ENCODE data around the gene USP46. TPM values are rescaled to one million over a fixed set of nuclear protein-coding genes. Genes with fewer than 3 reads are reported as not detected.

The USP46 gene
- total RNA-seq, 1 experiment from 2014 or later, result 3.0 TPM

DNA sequence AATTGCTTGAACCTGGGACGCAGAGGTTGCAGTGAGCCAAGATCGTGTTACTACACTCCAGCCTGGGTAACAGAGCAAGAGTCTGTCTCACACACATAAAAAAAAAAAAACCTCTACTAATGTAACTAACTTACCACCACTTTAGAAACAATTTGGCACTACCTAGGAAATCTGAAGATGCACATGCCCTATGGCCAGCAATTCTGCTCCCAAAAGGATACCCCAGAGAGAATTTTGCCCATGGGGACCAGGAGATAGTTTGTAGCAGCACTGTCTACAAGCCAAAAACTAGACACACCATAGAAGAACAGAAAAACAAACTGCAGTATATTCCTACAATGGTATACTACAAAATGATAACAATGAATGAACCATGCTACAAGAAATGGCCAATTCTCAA is 37.5 kb downstream of the USP46 start:
- no peak for DNase-seq (ENCODE audit: low spot score)

DNA sequence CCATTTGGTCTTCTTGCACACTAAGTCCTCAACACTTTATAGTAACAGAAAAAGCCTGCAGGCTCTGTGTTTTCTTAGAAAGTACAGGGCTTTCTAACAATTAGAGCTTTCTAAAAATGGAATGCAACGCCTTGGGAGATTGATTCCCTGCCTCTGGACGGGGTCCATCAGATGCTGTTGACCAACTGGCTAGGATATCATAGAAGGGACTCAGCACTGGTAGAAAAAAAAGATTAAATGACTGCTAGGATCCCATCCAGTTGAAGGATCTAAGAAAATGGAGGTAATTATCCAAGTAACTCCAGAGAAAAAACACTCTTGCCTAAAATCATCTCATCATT is 39.5 kb downstream of the USP46 start:
- no peak for DNase-seq (ENCODE audit: low spot score)

DNA sequence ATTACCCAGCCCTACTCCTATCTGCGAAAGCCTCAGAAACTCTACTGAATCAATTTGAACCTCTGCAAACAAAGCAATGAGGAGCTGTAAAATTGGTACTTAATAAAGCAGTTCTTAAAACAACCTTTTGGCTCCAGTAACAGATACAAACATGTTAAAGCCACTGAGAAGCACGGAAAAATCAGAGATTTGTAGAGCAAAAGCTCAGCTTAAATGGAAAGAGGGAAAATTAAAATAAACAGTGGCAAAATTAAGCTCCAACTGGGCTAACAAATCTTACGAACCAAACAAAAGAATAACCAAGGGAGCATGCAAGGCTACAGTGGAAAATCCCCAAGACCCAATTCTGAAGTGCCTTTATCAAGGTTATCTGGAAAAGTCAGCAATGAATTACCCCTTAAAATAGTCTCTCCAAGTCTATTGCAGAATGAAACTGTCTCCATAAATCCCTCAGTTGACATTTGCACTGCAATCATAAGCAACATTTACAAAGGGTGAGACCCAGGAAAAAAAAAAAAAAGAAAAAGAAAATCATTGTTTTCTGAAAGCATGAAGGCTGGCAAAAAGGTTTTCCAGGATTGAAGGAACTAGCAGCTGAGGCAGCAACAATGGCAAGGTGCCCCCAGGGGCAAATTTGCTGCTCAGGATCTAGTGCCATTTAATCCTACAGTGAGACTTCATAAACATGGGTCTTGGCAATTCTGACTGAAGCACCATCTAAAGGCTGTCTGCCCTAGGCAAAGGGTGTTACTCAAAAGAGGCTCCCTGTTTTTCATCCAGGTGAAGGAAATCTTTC is 40.1 kb downstream of the USP46 start:
- DNase-seq (ENCODE audit: low spot score), result no peak

DNA sequence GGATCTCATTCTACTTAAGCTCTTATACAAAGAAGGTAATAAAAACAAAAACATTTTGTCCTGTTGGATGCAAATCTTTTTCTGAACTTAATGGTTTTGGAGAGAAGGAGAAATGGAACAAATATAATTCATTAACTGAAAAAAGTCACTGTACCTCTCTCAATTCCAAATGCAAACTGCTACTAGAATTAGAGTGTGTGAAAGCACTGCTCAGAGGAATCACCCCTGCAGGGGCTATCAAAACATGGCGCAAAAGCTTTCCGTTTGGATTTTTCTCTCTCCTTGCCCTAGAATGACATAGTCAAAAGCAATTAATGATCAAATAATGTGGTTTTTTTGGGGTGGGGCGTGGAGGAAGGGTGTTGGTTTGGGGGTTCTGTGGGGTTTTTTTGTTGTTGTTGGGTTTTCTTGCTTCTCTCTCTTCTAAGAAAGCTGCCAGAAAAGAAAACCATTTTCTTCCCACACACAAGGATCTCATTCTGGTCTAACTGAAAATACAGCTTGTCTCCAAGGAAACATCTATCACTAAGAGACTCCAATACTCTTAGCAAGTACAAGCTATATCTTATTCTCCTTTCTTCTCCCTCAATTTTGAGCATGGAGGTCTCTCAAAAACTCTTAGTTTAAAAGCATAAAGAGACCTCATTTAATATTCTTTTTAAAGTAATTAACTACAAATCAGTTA is 41.6 kb downstream of the USP46 start:
- DNase-seq (ENCODE audit: low spot score), result no peak

DNA sequence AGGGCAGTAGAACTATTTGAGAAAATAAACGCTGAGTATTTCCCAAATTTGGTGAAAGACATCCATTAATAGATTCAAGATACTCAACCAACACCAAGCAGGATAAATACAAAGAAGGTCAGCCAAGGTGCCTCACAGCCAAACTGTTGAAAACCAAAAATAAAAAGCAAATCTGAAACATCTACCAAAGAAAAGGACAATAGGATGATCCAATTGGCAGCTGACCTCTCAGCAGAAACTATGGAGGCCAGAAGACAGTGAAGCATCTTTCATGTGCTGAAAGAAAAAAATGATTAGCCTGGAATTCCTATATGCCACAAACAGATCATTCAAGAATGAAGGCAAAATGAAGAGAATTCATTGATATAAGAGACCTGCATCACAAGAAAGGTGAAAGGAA is 44.9 kb downstream of the USP46 start:
- DNase-seq (ENCODE audit: low spot score), result no peak

DNA sequence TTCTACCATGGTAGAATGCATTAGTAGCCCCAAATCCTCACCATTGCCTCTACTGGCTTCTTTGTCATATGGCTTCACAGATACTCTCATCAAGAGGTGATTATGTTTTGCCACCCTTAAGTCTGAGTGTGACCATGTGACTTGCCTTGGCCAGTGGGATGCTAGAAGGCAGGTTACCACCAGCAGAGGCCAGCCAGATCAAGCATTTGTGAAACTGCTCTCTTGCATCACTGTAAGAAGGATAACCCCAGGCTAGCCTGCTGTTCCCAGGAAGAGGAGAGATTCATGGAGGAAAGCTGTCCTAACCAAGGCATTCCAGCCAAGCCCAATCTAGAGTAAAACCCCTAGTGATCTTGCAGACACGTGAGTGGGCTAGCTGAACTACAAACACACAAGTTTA is 46.8 kb downstream of the USP46 start:
- no peak for DNase-seq (ENCODE audit: low spot score)

DNA sequence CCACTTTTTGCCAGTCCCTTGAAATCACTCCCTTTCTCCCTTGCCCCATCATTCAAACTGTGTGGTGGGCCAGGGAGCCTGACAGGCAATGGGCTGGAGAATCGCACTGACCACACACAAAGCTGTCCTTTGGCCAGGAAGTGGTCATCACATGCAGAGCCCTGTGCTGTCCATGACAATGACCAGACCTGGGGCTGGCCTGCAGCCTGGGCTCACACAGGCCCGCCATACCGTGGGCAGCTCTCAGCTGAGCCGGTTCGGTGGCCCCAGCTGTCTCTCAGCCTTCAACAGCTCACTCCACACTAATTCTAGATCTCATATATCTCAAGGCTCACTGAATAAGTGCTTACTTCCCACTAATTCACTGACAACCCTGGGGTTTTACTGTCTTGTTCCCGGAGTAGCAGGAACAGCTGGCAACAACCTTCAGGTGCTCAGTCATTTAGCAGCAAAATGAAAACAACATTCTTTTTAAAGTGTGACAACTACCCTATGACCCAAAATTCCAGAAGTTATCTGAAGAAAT is 48.0 kb downstream of the USP46 start:
- no peak for DNase-seq (ENCODE audit: low spot score)

DNA sequence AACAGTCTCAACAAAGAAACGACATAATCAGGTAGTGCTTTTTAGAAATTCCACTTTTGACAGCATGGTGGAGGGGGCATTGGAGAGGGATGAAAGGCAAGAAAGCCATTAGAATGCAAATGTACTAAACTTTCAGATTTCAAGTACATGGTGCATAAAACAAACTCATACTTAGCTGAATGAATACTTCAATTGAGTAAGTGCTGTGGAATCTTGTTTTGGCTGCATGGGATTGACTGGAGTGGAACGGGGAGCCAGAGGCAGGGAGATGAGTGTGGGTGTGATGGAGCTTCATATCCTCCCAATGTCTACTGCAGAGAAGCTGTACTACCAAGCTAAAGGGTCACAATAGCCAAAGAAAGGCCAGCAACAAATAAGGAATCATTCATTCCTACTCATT is 52.4 kb downstream of the USP46 start:
- DNase-seq (ENCODE audit: low spot score), result no peak

DNA sequence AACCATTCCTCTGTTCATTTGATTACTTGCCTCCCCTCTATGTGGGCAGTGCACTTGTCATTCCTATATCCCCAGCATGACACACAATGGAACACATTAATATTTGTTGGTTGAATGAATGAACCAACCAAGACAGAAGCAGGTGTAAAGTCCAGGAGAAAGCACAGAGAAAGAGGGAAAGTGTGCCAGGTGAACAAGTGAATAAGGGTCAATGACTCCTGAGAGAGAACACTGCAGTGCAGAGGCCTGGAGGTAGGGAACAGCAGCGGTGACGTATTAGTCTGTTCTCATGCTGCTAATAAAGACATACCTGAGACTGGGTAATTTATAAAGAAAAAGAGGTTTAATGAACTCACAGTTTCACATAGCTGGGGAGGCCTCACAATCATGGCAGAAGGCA is 53.1 kb downstream of the USP46 start:
- no peak for DNase-seq (ENCODE audit: low spot score)

DNA sequence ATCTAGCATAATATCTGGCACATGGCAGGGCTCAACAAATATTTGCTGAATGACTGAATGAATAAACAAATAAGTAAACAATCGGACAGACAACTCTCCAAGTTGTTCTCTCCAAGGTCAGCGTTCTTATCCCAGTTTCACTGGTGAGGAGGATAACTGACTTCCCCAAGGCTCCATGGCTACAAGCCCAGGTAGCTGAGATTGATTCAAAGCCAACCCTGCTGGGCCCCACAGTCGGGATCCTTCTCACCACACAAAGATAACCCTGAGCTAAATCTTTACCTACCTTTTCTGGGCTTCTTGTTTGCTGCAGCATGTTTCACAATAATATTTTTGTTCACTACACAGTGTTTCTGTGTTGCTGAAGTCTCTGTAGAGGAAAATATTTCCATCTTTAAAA is 54.9 kb downstream of the USP46 start:
- no peak for DNase-seq (ENCODE audit: low spot score)

DNA sequence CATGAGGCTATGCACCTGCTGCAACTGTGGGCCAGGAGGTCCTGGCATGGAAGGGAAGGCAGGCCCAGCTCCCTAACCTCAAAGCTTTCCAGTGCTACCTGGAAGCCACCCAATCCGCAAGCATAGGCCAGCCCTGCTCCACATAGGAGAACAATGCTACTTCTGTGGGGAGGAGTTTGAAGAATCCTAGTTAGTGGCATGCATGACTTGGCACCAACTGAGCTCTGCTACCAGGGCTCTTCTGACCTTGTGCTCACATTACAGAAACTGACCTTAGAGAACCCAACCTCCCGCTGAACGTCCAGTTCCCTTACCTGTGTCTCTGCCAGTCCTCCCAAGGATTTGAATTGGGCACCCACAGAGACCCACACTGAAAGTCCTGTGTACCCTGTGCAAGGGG is 58.8 kb downstream of the USP46 start:
- no peak for DNase-seq (ENCODE audit: low spot score)

DNA sequence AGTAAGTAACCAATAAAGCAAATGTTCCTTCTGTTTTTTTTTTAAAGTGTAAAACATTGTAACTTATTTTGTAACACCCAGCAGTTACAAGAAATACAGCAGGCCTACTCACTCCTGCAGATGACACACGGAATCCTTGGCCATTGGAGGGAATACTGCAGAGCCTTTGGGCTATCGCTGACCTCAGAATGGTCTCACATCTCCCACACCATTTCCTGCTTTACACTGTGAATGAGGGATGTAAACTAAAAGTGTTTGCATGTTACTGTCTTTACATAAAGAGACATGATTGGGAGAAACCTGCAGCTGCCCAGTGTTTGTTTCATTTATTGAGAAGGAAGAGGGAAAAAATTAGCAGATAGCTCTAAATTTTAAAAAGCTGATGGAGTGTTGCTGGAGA is 64.1 kb downstream of the USP46 start:
- no peak for DNase-seq (ENCODE audit: low spot score)

DNA sequence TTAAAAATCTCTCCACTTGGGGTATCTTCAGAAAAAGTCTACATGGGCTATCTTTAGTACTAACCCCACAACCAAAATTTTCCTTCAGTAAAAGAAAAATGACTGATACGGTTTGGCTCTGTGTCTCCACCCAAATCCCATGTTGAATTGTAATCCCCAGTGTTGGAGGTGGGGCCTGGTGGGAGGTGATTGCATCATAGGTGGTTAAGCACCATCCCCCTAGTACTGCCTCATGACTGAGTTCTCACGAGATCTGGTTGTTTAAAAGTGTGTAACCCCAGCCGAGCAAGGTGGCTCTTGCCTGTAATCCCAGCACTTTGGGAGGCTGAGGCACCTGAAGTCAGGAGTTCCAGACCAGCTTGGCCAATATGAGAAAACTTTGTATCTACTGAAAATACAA is 66.8 kb downstream of the USP46 start:
- DNase-seq (ENCODE audit: low spot score), result no peak

DNA sequence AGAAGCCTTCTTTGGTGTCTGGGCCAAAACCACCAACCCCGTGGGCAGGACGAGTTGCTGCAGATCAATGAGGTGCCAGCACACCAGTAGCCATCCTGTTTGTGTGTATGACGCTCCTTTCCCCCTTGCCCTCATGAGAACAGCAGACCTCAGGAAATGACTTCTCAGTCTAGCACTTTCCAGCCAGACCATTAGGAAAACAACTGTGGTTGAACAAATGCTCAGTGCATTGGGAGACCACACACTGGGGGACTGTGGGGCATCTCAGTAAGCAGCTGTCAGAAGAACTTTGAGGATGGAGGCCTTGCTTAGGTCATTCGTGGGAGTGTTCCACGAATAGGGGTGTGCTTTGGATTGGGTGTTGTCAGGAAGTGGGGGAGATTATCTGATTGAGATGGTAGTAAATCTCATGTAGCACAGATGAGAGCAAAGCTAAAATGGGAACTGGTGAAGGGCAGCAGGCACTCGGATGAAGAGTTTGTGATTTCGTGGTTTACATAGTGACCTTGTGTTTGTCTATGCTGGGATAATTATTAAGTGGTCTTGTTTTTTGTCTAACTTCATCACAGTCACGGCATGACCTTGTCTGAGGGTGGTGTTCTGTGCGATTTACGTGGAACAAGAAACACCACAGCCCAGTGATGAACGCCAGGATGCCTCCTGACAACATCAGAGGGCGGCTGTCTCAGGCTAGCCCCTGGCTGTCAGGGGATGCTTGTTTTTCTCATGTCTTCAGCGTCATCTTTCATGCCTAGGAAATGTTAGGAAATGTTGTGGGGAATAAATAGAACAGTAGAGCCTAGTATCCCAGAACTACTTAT is 70.1 kb downstream of the USP46 start:
- DNase-seq (ENCODE audit: low spot score), result no peak

DNA sequence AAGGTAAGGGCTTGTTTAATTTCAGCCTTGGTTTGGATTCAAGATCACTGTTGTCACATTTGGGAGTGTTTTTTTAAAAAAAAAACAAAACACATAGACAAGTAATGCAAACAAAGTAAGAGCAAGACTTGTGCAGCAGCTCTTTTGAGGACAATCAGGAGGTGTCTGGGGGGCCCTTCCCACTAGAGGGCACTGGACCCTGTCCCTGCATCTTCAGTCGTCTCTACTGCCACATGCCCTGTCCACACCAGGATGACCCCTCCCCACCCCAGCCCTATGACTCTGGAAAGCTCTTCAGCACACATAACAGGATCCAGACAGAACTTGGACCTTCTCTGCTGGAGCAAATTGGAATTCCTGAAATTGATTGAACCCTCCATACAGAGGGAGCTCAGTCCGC is 71.0 kb downstream of the USP46 start:
- peak; percentile 40 for DNase-seq (ENCODE audit: low spot score)

DNA sequence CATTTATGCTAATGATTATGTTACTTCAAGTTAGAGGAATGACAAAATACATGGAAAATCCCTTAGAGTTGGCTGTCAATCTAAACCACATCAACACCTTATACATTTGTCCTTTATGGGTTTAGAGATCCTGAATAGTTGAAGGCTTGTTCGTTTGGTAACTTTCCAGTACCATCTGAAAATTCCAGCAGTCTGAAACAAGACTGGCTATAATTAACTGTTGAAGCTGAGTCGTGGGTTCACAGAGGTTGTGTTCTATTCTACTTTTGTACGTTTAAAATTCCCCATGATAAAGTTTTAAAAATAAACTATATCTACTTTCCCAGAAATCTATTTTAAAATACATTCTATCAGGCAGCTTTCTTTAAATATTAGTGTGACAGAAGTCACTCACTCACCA is 73.0 kb downstream of the USP46 start:
- no peak for DNase-seq (ENCODE audit: low spot score)

DNA sequence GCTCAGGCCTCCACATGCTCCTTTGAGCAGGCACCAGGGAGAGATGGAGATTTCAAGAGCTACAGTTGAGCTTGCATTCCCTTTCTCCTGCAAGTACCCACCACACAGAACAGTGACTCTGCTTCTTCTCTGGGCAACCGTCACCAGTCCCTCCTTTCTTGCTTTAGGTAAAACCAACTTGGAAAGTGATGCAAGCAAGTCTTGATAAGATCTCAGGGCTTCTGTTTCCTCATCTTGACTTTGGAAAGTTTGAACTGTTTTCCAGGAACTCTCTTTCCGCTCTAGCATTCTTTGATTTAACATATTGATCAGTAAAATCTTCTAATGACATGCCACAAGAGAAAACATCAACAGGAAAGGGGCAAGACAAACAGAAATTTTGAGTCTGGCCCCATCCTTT is 73.7 kb downstream of the USP46 start:
- no peak for DNase-seq (ENCODE audit: low spot score)

DNA sequence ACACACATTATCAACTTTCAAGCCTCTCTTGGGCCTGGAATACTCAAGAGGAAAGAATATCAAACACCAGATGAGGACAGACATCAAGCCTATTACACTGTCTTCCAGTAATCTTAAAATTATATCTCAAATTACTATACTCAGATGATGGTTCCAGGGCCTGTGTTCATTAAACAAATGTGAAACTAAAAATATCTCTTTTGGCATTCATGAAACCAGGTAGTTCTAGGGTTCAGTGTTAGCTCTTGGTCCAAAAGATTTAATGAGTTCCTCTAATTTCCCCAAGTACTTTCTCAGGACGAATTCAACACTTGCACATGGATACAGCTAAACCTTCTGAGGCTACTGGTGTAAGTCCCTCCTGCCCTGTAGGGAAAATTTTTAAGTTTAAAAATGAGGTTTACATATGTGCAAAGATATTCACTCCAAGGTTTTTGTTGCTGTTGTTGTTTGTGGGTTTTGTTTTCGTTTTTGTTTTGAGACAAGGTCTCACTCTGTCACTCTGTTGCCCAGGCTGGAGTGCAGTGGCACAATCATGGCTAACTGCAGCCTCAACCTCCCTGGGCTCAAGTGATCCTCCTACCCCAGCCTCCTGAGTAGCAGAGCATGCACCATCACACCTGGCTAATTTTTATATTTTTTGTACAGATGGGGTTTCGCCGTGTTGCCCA is 79.4 kb downstream of the USP46 start:
- no peak for DNase-seq (ENCODE audit: low spot score)

DNA sequence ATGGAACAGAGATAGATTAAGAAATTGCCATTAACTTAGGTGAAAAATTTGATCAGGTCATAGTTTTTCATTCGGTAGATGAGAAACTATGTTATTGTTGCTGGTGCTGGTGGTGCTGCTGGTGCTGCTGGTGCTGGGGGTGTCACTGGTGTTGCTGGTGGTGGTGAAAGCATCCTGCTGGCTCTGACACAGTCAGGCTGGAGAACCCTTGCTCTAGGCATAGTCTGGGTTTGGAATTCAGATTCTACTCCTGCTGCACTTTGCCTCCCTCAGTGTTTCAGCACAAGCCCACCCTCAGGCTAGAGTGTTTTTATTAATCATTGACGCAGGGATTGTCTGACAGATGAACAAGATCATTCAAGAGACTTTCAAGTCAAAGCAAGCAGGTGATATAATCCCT is 80.2 kb downstream of the USP46 start:
- no peak for DNase-seq (ENCODE audit: low spot score)

DNA sequence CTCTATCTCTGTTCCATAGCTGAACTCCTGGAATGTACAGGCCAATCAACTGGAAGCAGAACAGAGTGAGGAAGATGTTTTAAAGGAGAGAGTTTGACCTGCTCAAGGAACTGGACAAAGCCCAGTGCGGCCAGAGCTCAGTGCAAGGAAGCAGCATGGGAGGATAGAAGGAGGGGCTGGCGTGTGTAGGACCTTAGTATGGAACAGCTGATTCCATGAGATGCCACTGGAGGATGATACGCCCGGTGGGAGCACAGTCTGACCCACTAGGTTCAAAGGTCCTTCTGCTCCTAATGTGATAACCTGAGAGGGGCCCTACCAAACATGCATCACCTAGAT is 81.5 kb downstream of the USP46 start:
- DNase-seq (ENCODE audit: low spot score), result no peak

DNA sequence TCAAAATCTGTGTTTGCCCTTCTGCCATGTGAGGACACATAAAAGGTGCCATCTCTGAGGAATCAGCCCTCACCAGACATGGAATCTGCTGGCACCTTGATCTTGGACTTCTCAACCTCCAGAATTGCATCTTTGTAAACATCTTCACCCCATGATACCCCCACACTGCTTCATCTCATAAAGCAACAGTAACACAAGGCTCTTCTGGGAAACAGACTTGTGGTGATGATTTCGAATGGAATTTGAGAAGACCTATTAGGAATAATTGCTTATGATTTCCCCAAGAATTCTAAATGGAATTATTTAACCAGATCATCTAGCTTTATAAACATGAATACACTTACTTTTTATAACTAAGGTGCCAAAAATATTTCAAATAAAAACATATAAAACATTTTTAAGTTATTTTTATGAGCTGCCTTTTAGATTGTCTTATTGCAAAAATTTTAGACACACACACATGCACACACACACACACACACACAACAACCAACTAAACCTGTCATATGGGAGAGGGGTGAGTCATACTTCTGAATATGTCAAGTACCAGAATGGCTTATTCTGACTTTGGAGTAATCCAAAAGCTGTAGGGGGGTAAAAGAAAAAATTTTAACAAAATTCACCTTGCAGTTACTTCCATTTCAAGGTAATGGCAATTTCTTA is 82.0 kb downstream of the USP46 start:
- no peak for DNase-seq (ENCODE audit: low spot score)
